Measurements from ENCODE around the gene CEBPZOS.
A peak's percentile ranks its signal among the peaks of the same experiment; 100 is the strongest.

Gene CEBPZOS

DNA sequence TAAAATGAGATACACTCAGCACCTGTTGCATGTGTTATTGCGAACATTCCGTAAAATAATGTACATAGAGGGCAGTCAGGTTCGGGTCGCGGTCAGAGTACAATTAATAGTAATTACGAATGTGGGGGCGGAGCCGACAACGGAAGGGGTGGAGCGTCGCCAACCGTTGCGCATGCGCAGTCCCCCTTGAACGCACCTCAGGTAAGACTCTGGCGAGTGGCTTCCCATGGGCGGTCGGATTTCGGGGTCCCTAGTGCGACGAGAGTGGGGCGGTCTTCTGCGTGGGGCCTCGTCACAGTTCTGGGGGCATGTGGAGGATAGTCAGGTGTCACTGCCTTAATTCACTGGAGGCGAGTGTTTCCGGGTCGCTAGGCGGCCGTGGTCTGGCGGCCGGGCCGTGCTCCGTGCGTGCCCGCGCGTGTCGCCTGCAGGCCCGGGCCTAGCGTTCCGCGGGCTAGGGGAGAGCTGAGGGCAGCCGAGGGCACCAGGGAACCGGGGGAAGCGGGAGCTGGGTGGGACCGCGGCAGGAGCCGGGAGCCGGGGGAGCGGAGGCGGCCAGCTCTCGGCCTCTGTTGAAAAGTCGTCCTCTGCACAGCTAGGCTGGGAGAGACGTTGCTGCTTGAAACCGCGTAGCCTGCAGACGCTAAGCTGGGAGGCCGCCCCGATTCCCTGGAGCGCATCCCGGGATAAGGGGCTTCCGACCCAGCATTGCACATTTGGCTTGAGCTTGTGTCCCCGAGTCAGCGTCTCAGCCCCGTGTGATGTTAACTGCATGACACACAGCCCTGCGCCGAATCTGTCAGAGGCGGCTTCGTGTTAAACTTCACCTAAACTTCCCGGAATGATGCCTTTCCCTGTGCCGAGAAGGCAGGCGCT is at the start of gene CEBPZOS:
Gene CEBPZOS, plus strand, starts transcription at position 177 of the 876 bp plus-strand sequence. CDS start 3,209 bp downstream, outside the sequence.
- FAIRE-seq = no peak

DNA sequence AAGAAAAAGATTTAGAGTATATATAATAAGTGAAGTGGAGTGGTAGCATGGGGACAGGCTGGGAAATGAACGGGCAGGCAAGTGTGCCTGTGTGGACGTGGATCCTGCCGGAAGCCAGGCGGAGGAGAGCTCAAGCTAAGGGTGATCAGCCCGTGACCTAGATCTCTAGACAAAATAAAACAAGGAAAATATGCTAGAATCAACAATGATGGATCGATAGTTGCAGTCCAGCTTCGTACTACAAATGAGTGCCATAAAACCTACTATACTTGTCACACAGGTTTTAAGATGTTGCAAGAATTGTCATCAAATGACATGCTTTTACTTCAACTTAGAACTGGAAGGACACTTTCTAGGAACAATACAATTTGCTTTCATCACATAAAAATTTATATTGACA is 48.0 kb upstream of the CEBPZOS start:
- no peak for FAIRE-seq

DNA sequence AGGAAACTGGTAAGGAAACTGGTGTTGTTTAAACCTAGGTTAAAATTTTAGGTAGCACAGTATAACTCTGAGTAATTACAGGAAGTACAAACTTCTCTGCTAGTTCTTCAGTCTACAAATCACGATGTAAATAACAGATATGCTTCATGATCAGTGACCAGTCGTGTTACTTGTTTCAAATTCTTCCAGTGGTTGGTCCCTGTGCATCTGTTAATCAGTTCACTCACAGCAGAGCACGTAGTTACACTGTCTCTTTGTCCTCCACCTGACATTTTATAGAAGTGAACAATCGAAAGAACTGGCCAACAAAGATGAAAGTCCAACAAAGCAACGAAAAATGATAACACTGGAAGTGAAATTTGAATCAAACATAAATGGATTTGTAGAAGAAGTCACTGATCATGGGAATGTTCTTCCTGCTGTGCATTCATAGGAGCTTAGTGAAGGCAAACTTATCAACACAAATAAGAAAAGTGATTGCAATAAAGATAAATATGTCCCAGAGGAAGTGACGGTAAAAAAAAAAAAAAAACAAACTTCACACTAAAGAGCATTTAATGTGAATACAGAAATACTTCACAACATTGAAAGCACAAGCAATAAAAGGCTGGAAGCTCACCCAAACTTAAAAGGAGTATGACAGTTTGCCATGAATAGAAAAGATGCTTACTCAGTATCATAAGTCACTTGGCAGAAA is 46.5 kb upstream of the CEBPZOS start:
- FAIRE-seq = no peak

DNA sequence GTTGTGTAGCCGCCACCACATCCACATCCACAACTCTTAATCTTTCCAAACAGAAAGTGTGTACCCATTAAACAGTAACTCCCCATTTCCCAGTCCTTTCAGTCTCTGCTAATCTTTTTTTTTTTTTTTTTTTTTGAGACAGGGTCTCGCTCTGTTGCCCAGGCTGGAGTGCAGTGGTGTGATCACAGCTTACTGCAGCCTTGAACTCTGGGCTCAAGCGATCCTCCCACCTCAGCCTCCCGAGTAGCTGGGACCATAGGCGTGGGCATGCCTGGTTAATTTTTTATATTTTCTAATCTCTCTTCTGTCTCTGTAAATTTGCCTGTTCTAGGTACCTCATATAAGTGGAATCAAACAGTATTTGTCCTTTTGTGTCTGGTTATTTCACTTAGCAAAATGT is 43.1 kb upstream of the CEBPZOS start:
- FAIRE-seq = no peak

DNA sequence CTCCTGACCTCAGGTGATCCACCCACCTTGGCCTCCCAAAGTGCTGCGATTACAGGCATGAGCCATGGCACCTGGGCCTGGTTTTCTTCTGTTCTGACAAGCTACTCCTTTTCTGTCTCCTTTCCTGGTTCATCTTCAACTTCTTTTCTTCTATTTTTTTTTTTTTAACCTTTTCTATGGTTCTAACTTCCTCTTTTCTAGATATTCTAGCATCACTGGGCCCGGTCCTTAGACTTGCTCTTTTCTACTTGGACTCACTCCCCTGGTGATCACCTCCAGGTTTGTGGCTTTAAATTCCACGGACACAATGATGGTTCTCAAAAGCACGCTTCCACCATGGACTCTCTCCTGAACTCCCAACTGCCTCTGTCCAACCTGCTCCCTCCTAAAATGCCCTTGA is 41.5 kb upstream of the CEBPZOS start:
- FAIRE-seq = no peak

DNA sequence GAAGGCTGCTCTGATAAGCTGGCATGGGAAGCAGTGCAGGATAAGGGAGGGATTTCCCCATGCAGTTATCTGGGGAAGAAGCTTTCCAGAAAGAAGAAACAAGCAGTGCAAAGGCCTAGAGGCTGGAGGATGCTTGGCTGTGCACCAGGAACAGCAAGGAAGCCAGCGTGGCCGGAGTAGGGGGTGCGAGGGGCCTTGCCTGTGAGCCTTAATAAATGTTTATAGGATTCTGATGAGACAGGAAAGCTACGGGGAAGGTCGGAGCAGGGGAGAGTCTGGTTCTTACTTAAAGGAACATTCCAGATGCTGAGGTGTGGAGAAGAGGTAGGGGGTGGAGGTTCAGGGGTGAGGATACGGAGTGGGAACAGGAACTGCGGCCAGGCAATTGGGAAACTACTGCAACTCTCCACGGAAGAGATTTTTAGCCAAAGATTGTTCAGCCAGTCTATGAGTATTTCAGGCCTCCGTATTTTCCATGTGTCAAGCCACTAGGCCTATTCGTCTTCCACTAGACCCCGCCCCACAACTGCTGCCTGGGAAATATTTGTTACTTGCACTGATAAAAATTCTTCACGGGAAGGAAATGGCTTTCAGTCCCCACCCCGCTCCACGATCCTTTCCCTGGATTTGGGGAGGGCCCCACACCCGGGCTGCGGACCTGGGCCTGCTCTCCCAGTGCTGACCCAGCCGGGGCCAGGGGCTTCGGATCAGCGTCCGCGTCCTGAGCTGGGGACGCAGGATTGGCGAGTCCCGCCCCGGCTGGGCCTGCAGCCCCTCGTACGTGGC is 40.0 kb upstream of the CEBPZOS start:
- no peak for FAIRE-seq

DNA sequence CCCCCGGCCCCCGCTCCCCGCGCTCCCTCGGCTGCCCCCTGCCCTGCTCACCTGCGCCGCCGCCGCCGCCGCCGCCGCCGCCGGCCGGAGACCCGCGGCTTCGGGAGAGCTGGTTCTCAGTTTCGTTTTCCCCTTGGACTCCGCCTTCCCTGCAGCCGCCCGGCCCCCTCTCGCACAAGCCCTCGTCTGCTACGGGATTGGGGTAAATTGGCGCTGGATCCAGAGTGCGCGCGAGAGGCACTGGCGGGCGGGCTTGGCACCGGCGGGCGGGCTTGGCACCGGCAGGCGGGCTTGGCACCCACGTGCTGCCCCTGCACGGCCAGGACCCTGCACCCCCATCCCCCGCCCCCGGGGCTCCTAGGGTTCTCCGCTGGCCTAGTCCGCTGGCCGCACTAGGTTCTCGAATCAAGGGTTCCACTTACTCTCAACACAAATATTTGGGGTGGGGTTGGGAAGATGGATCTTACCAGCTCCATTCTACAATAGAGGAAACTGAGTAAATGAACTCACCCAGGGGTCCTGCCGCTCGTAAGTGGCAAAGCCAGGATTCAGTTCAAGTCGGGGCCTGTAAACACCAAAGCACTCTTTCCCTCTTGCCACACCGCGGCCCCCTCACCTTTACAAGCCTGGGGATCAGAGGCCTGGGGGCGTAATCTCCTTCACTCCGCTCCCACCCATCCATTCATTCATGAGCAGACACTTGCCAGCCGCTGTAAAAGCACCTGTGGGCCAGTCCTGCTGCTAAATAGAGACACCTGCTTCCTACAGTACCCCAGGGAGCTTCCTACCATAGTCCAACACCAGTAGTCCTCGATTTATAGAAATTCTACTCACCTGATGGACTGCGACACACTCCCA is 39.2 kb upstream of the CEBPZOS start, which contains the start of gene EIF2AK2:
Gene EIF2AK2, minus strand, starts transcription at position 124 of the 858 bp plus-strand sequence. CDS start 9,174 bp downstream, outside the sequence.
- FAIRE-seq = no peak

DNA sequence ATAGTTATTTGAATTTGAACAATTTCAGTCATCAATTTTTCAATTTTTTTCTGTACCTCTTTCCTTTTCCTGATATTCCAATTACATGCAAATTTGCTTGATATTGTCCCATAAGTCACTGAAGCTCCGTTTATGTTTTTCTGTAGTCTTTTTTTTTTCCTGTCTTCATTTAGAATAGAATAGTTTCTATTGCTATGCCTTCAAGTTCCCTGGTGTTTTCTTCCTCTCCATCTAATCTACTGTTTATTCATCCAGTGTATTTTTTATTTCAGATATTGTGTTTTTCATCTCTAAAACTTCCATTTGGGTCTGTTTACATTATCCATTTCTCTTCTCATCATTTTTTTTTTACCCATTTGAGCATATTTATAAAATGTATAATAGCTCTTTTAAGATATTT is 31.5 kb upstream of the CEBPZOS start:
- FAIRE-seq = no peak

DNA sequence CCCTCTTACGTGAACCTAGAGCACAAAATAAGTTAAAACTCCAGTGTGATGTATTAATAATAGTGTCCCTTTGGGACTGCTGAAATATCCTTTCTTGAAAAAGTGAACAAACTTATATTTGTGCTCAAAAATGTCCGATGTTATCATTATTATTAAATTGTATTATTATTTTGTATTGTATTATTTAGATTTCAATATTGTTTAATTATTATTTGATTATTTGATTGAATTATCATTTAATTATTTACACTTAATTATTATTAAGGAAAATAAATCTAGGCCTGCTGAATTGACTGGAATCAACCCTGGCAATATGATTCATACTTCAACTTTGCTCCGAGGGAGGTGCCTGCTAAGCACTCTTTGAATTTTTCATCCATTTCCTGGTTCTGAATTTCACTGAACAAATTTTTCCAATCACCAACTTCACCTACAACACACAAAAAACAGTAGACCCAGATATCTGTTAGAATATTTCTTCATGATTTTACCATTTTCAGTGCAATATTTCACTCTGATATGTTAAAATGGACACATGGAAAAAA is 28.6 kb upstream of the CEBPZOS start:
- FAIRE-seq = peak; percentile 75

DNA sequence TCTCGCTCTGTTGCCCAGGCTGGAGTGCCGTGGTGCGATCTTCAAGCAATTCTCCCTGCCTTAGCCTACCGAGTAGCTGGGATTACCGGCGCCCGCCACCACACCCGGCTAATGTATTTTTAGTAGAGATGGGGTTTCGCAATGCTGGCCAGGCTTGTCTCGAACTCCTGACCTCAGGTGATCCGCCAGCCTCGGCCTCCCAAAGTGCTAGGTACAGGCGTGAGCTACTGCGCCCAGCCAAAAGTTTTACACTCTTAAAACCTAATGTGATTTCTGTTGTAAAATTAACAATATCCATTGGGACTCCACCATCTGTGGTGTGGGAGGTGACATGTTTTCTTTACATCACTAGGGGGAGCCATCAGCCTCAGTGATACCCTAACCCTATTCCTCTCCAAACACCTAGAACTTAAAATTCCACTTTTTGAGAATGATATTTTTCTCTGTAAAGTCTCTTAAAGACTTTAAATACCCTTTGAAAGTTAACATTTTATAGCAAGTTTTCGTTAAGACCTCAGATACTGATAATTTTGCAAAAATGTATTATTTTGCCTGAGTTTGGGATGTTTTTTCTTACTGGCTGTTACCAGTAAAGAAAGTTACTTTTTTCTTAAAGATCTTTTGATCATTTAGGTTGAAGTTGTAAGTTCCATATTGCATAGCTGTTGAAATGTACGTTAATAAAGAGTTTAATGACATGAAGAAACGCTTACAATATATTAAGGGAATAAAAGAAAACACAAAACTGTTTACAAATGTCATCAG is 27.9 kb upstream of the CEBPZOS start:
- FAIRE-seq = peak; percentile 94

DNA sequence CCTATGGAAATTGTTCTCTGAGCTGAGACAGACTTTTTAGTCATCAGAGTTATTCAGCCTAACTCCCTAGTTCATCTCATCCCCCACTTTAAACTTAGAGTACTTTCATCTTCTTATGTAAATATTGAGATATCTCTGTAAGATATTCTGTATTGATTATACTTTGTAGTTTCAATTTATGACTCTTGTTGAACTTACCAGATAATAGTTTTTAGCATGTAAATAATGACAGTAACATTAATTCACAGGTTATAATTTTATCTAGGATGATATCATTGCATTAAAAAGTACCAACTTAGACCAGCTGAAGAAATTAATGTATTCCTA is 24.7 kb upstream of the CEBPZOS start:
- no peak for FAIRE-seq

DNA sequence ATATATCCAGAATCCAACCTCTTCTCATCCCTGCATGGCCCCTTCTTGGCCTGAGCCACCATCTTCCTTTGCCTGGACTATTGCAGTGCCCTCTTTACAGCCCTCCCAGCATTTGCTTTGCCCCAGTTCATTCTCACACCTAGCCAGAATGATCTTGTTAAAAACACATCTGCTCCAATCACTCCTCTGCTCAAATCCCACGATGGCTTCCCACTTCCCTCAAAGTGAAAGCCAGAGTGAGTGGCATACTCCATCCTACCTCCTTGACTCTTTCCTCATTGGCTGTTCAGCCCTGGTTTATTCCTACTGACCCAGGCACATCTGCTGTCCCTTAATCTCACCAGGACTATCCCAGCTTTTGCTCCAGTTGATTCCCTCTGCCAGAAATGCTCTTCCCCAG is 22.6 kb upstream of the CEBPZOS start:
- no peak for FAIRE-seq

DNA sequence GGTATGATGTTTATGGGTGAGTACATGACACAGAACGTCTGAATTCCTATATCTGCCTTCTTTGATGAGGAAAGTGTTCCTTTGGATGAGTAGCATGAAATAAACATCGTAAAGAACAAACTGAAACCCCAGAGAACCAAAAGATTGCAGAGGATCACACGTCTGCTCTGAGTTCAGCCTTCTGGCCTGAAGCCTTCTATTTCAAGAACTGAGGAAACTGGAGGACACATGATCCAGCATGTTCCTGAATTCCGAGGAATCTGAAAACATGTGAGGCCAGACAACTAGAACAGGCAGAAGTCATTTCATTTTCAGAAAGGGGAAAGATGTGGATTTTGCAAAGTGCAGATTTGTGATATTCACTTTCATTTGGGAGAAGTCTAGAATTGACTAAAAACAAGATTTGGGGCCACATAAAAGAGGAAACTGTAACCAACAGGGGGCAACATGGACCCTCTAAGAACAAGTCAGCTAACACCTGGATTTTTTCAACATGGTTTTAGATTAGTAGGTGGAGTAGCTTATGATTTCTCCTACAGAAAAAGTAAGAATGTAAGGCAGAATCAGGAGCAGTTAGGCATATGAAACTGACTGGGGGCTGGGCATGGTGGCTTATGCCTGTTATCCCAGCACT is 16.2 kb upstream of the CEBPZOS start:
- FAIRE-seq = no peak

DNA sequence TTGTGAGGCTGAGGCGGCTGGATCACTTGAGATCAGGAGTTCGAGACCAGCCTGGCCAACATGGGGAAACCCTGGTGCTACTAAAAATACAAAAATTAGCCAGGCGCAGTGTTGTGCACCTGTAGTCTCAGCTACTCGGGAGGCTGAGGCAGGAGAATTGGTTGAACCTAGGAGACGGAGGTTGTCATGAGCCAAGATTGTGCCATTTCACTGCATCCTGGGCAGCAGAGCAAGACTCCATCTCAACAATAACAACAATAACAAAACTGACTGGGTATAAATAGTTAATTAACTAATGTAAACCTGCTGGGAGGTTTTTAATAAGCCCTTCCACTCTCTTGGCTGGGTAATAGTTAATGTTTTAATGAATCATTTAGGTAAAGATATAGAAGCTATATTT is 15.7 kb upstream of the CEBPZOS start:
- FAIRE-seq = no peak

DNA sequence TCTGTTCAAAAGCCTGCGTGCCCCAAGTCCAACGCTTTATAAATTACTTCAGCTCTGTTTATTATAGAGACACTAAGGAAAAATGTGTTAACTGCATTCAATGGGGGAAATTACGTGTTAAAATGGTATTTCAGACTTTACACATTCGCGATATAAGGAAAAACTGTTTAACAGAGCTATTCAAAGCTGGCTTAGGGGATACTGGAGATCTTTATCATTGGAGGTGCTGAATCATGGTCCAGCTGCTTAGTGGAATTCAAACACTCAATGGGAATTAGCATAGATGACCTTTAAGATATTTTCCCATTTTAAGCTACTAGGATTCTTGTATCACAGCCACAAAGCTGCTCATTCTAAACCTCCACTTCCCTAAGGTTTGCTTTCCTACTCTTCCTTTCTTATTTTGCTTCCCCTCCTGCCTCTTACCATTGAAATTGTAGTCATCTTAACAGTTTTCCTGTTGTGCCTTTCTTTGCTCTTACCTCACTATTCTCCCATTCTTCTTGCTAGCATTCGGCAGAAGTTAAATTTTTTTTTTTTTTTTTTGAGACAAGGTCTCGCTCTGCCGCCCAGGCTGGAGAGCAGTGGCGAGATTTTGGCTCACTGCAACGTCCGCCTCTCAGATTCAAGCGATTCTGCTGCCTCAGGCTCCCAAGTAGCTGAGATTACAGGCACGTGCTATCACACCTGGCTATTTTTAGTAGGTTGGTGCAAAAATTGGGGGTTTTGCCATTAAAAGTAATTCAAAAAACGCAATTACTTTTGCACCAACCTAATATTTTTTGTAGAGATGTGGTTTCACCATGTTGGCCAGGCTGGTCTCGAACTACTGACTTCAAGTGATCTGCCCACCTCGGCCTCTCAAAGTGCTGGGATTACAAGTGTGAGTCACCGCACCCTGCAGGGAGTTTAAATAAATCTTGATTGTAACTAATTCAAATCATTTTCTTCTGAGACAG is 14.3 kb upstream of the CEBPZOS start:
- FAIRE-seq = no peak

DNA sequence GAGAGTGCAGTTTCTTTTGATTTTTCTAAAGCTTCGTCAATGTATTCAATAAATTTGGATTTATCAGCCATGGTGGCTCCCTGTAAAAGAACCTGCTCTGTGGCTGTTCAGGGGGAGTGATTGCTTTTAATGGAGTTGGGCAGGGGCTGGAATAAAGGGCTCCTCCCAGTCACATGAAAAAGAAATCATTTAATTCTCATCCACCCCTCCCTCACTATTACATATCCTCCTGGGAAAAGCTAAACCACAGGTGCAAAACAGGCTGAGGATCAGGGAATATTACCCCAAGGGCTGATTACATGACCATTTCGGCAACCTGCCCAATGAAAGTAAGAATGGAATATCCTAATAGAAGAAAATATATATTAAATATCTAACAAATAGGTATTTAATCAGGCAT is 7.7 kb upstream of the CEBPZOS start, which contains the start of gene SULT6B1:
Gene SULT6B1, minus strand, starts transcription at position 101 of the 400 bp plus-strand sequence. Its CDS starts 30 bp downstream, at position 71.
- no peak for FAIRE-seq

DNA sequence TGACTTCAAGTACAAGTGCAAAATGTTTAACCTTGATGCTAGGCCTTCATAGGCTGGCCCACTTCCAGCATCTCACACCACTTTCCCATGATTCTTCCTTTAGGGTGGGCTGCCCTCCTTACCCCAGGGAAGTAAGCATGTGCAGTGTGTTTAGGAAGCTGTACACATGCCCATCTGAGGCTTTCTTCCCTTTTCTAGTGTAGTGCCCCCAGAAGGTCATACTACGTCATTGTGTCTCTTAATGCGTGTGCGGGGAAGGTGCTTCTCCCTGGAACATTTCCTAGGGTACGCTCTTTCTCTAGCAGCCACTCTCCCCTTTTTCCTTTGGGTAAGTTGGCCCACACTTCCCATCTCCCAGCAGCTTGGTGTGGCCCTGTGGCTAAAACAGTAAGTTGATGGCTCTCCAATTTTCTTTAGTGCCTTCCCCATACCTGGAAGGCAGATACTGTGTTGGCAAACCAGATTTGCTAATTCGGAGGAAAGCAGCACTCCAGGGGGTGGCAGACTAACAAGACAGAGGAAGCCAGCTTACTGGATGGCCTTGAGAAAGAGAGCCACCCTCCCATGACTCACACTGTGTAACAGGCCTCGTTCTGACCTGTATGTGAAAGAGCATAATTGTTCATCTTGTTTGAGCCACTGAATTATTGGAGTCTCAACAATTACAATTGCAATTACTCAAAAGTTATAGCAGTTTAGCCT is 6.7 kb upstream of the CEBPZOS start:
- FAIRE-seq = no peak

DNA sequence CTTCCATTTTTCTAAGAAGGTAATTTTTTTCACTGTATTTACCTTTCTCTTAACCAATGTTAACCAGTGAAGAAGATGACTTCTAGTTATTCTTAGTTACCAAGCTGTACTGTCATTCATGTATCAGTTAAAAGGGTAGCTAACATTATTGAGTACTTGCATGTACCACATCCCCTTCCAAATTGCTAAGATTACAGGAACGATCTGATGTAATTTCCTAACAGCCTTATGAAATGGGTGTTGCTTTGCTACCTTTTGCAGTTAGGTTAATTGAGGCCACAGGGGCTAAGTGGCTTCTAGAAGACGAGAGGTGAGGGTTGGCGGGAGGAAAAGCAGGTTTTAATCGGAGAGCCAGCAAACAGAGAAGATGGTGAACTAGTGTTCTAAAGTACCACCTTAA is 6.0 kb upstream of the CEBPZOS start:
- no peak for FAIRE-seq

DNA sequence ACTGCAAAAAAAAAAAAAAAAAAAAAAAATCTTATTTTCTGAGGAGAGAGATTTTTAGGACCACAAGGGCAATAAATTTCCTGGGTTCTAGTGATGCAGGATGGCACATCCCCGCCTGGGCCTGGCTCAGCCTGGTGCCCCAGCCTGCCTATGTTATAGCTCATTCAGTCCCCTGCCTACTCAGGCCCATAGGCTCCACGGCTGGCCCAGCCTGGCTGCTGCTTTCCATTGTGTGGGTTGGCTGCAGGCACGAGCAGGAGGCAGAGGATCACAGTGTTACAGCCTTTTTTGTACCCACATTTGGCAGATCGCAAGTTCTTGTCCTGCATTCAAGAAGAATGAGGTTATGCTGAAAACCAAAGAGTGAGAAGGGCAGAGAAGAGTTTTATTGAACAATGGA is 5.0 kb upstream of the CEBPZOS start:
- FAIRE-seq = no peak

Data from TTC549 (cell line).